ENCODE results near the gene CDKAL1.

The CDKAL1 gene

GRCh38 chr6:20673458-20673857, 139.2 kb downstream of the CDKAL1 start:
- Mint-ChIP-seq H3K27me3 (no peaks in the 10 kb centered on the region), H3K9me3 (no peaks in the 10 kb centered on the region), H3K27ac (no peak overlapping the region), H3K36me3 (peaks cover 9% of the 10 kb centered on the region), H3K4me3 (no peak overlapping the region), H3K4me1 (peaks cover 12% of the 10 kb centered on the region)
- ATAC-seq (ENCODE audit: low read depth) = no peak
- DNase-seq (ENCODE audit: low spot score in 2 of 2) = no peak

GRCh38 chr6:20674664-20675063, 140.4 kb downstream of the CDKAL1 start:
- no peak overlapping the region for H3K27ac Mint-ChIP-seq

GRCh38 chr6:20678831-20679352, 144.6 kb downstream of the CDKAL1 start:
- no peaks in the 10 kb centered on the region for H3K9me3 Mint-ChIP-seq
- no peak overlapping the region for H3K4me3 Mint-ChIP-seq
- ATAC-seq (ENCODE audit: low read depth) (no peak), DNase-seq (ENCODE audit: low spot score in 2 of 2) (no peak)
- H3K4me1 Mint-ChIP-seq = peaks cover 18% of the 10 kb centered on the region
- H3K27ac Mint-ChIP-seq = no peak overlapping the region
- H3K36me3 Mint-ChIP-seq = peaks cover 12% of the 10 kb centered on the region
- no peaks in the 10 kb centered on the region for H3K27me3 Mint-ChIP-seq

More at GRCh38 chr6:20674664-20675063, 140.4 kb downstream of the CDKAL1 start:
- H3K4me1 Mint-ChIP-seq = peaks cover 8% of the 10 kb centered on the region
- H3K9me3 Mint-ChIP-seq = no peaks in the 10 kb centered on the region
- H3K4me3 Mint-ChIP-seq = no peak overlapping the region
- DNase-seq (ENCODE audit: low spot score in 2 of 2) (no peak), ATAC-seq (ENCODE audit: low read depth) (no peak)
- no peaks in the 10 kb centered on the region for H3K27me3 Mint-ChIP-seq
- peaks cover 13% of the 10 kb centered on the region for H3K36me3 Mint-ChIP-seq

GRCh38 chr6:20680697-20681165, 146.5 kb downstream of the CDKAL1 start:
- Mint-ChIP-seq H3K27ac (no peak overlapping the region), H3K9me3 (no peaks in the 10 kb centered on the region), H3K4me1 (peaks cover 19% of the 10 kb centered on the region), H3K4me3 (no peak overlapping the region), H3K36me3 (peaks cover 16% of the 10 kb centered on the region), H3K27me3 (no peaks in the 10 kb centered on the region)
- ATAC-seq (ENCODE audit: low read depth) = peak; percentile 35
- no peak for DNase-seq (ENCODE audit: low spot score in 2 of 2)

GRCh38 chr6:20681243-20681684, 147.0 kb downstream of the CDKAL1 start:
- Mint-ChIP-seq H3K27ac (no peak overlapping the region), H3K4me3 (no peak overlapping the region), H3K4me1 (peaks cover 22% of the 10 kb centered on the region), H3K9me3 (no peaks in the 10 kb centered on the region), H3K36me3 (peaks cover 16% of the 10 kb centered on the region), H3K27me3 (no peaks in the 10 kb centered on the region)
- no peak for ATAC-seq (ENCODE audit: low read depth)
- no peak for DNase-seq (ENCODE audit: low spot score in 2 of 2)

GRCh38 chr6:20684474-20684873, 150.2 kb downstream of the CDKAL1 start:
- Mint-ChIP-seq H3K27me3 (no peaks in the 10 kb centered on the region), H3K27ac (no peak overlapping the region), H3K4me3 (no peak overlapping the region), H3K9me3 (no peaks in the 10 kb centered on the region), H3K4me1 (peaks cover 36% of the 10 kb centered on the region), H3K36me3 (peaks cover 7% of the 10 kb centered on the region)
- ATAC-seq (ENCODE audit: low read depth) (no peak), DNase-seq (ENCODE audit: low spot score in 2 of 2) (no peak)

GRCh38 chr6:20686142-20686541, 151.9 kb downstream of the CDKAL1 start:
- peaks cover 31% of the 10 kb centered on the region for H3K4me1 Mint-ChIP-seq
- ATAC-seq (ENCODE audit: low read depth) (no peak), DNase-seq (ENCODE audit: low spot score in 2 of 2) (no peak)
- no peak overlapping the region for H3K4me3 Mint-ChIP-seq
- H3K9me3 Mint-ChIP-seq = no peaks in the 10 kb centered on the region
- peaks cover 7% of the 10 kb centered on the region for H3K36me3 Mint-ChIP-seq
- no peaks in the 10 kb centered on the region for H3K27me3 Mint-ChIP-seq
- H3K27ac Mint-ChIP-seq = no peak overlapping the region

GRCh38 chr6:20687494-20687893, 153.2 kb downstream of the CDKAL1 start:
- no peak for DNase-seq (ENCODE audit: low spot score in 2 of 2)
- Mint-ChIP-seq H3K4me3 (no peak overlapping the region), H3K27me3 (no peaks in the 10 kb centered on the region), H3K4me1 (peaks cover 26% of the 10 kb centered on the region), H3K36me3 (peaks cover 7% of the 10 kb centered on the region), H3K9me3 (no peaks in the 10 kb centered on the region), H3K27ac (no peak overlapping the region)
- no peak for ATAC-seq (ENCODE audit: low read depth)

- Mint-ChIP-seq H3K36me3 (peaks cover 5% of the 10 kb centered on the region), H3K4me1 (peaks cover 26% of the 10 kb centered on the region), H3K27ac (no peak overlapping the region), H3K9me3 (no peaks in the 10 kb centered on the region), H3K27me3 (no peaks in the 10 kb centered on the region), H3K4me3 (no peak overlapping the region)
- DNase-seq (ENCODE audit: low spot score in 2 of 2) (no peak), ATAC-seq (ENCODE audit: low read depth) (no peak)
These were observed 154.6 kb downstream of the CDKAL1 start for GRCh38 chr6:20688710-20689500.

- Mint-ChIP-seq H3K36me3 (no peaks in the 10 kb centered on the region), H3K9me3 (no peaks in the 10 kb centered on the region), H3K4me1 (peaks cover 20% of the 10 kb centered on the region), H3K27me3 (no peaks in the 10 kb centered on the region), H3K27ac (no peak overlapping the region), H3K4me3 (no peak overlapping the region)
- ATAC-seq (ENCODE audit: low read depth) (no peak), DNase-seq (ENCODE audit: low spot score in 2 of 2) (no peak)
These were observed 156.9 kb downstream of the CDKAL1 start for GRCh38 chr6:20691185-20691584.

GRCh38 chr6:20692023-20692422, 157.8 kb downstream of the CDKAL1 start:
- Mint-ChIP-seq H3K4me1 (peaks cover 16% of the 10 kb centered on the region), H3K36me3 (peaks cover 2% of the 10 kb centered on the region), H3K27ac (no peak overlapping the region), H3K27me3 (no peaks in the 10 kb centered on the region), H3K9me3 (no peaks in the 10 kb centered on the region), H3K4me3 (no peak overlapping the region)
- DNase-seq (ENCODE audit: low spot score in 2 of 2) (no peak), ATAC-seq (ENCODE audit: low read depth) (no peak)

- H3K36me3 Mint-ChIP-seq = peaks cover 2% of the 10 kb centered on the region
- H3K4me1 Mint-ChIP-seq = peaks cover 8% of the 10 kb centered on the region
- H3K27me3 Mint-ChIP-seq = no peaks in the 10 kb centered on the region
- H3K9me3 Mint-ChIP-seq = no peaks in the 10 kb centered on the region
- DNase-seq (ENCODE audit: low spot score in 2 of 2) = no peak
- ATAC-seq (ENCODE audit: low read depth) = no peak
- H3K4me3 Mint-ChIP-seq = no peak overlapping the region
- no peak overlapping the region for H3K27ac Mint-ChIP-seq
These were observed 159.3 kb downstream of the CDKAL1 start for GRCh38 chr6:20693466-20694063.

- Mint-ChIP-seq H3K9me3 (no peaks in the 10 kb centered on the region), H3K27me3 (no peaks in the 10 kb centered on the region), H3K4me3 (no peak overlapping the region), H3K27ac (no peak overlapping the region), H3K4me1 (peaks cover 10% of the 10 kb centered on the region), H3K36me3 (peaks cover 3% of the 10 kb centered on the region)
- DNase-seq (ENCODE audit: low spot score in 2 of 2) (no peak), ATAC-seq (ENCODE audit: low read depth) (no peak)
These were observed 162.4 kb downstream of the CDKAL1 start for GRCh38 chr6:20696676-20697075.

- H3K4me3 Mint-ChIP-seq = no peak overlapping the region
- peaks cover 3% of the 10 kb centered on the region for H3K36me3 Mint-ChIP-seq
- no peak overlapping the region for H3K27ac Mint-ChIP-seq
- H3K27me3 Mint-ChIP-seq = no peaks in the 10 kb centered on the region
- no peak for ATAC-seq (ENCODE audit: low read depth)
- no peaks in the 10 kb centered on the region for H3K9me3 Mint-ChIP-seq
- no peak for DNase-seq (ENCODE audit: low spot score in 2 of 2)
- H3K4me1 Mint-ChIP-seq = peaks cover 19% of the 10 kb centered on the region
These were observed 164.4 kb downstream of the CDKAL1 start for GRCh38 chr6:20698675-20699074.
